B cell (primary cell): Measurements from ENCODE around the gene G6PC3. TPM values are rescaled to one million over a fixed set of nuclear protein-coding genes. Genes with fewer than 3 reads are reported as not detected.
A peak's percentile ranks its signal among the peaks of the same experiment; 100 is the strongest.

Experiments
- ATAC-seq: fragments of 200-7000 bp; cut with Tn5 transposase; one replicate; pipeline ENCODE4 v1.10.0; 2021; ENCODE audit warnings: low read depth, mild to moderate bottlenecking, moderate number of reproducible peaks, moderate library complexity
- CTCF ChIA-PET: fragments of 350-600 bp; sonication (Branson Sonifier 250); formaldehyde crosslinking; loops from one replicate; lab custom pipeline; 2021; ENCODE audit warnings: antibody characterized with exemption, inconsistent platforms; lab: Charles Lee
- POLR2A ChIA-PET: fragments of 350-600 bp; sonication (Branson Sonifier 250); formaldehyde crosslinking; loops from one replicate; lab custom pipeline; 2021; ENCODE audit warnings: antibody characterized with exemption; lab: Charles Lee
- DNase-seq: peaks from one replicate; pipeline ENCODE4 v3.0.0; 2013
- H2AFZ ChIP-seq: 2 replicates; pipeline ENCODE4 v1.6.1; 2012; ENCODE audit warnings: mild to moderate bottlenecking, low read depth, low read length; ENCODE audit not compliant: insufficient read depth, poor library complexity, severe bottlenecking
- H3K27ac ChIP-seq, 2 donors: 1 replicate in 1 of 2; 2 replicates in 1 of 2; pipeline ENCODE4 v1.5.1; 2012 to 2013; ENCODE audit warnings: low read length in 2 of 2, mild to moderate bottlenecking in 2 of 2, moderate library complexity in 1 of 2
- H3K27me3 ChIP-seq, 4 experiments: fragments of 200-600 bp in 1 of 4; sonication (generic) in 1 of 4; replicated peaks in 1 of 4; 1 replicate in 2 of 4; 2 replicates in 2 of 4; pipeline versions ENCODE4 v1.6.1 to v1.7.0; 2013 to 2016; ENCODE audit warnings: low read length in 3 of 4, mild to moderate bottlenecking in 2 of 4, mixed read lengths in 1 of 4, moderate library complexity in 1 of 4; ENCODE audit not compliant: insufficient read depth in 4 of 4, control insufficient read depth in 3 of 4; ENCODE audit errors: control extremely low read depth in 1 of 4
- H3K36me3 ChIP-seq, 2 experiments: replicated peaks in 1 of 2; 1 replicate in 1 of 2; 2 replicates in 1 of 2; pipeline versions ENCODE4 v1.6.1 to v1.7.1; 2013; ENCODE audit warnings: low read length in 1 of 2; ENCODE audit not compliant: insufficient read depth in 2 of 2, control insufficient read depth in 1 of 2; ENCODE audit errors: control extremely low read depth in 1 of 2, extremely low read depth in 1 of 2
- H3K4me1 ChIP-seq, 2 donors: fragments of 200-600 bp in 1 of 2; sonication (generic) in 1 of 2; 1 replicate in 1 of 2; 2 replicates in 1 of 2; pipeline versions ENCODE4 v1.5.1 to v1.6.1; 2013 to 2017; ENCODE audit warnings: low read length in 2 of 2; ENCODE audit not compliant: control insufficient read depth in 2 of 2, insufficient read depth in 2 of 2
- H3K4me2 ChIP-seq: replicated peaks from 2 replicates; pipeline ENCODE3; 2012; ENCODE audit warnings: mild to moderate bottlenecking, low read depth, low read length; ENCODE audit not compliant: poor library complexity, severe bottlenecking
- H3K4me3 ChIP-seq, 5 experiments: fragments of 200-600 bp in 1 of 5; sonication (generic) in 1 of 5; 1 replicate in 3 of 5; 2 replicates in 2 of 5; pipeline versions ENCODE4 v1.5.1 to v1.7.0; 2011 to 2016; ENCODE audit warnings: low read length in 4 of 5, mild to moderate bottlenecking in 4 of 5, low read depth in 2 of 5, control low read depth in 1 of 5, moderate library complexity in 1 of 5; ENCODE audit not compliant: insufficient read depth in 1 of 5; ENCODE audit errors: control extremely low read depth in 1 of 5, extremely low read depth in 1 of 5
- H3K79me2 ChIP-seq: fragments of 200-600 bp; sonication (generic); one replicate; pipeline ENCODE4 v1.6.0; 2016; ENCODE audit warnings: low read length; ENCODE audit not compliant: control insufficient read depth, insufficient read depth
- H3K9ac ChIP-seq: fragments of 200-600 bp; sonication (generic); 2 replicates; pipeline ENCODE4 v1.6.1; 2017; ENCODE audit warnings: mild to moderate bottlenecking, low read length, moderate library complexity
- H3K9me3 ChIP-seq, 3 donors: one replicate each; pipeline versions ENCODE4 v1.6.1 to v1.7.1; 2013; ENCODE audit warnings: low read length in 2 of 3; ENCODE audit not compliant: control insufficient read depth in 2 of 3, insufficient read depth in 1 of 3; ENCODE audit errors: control extremely low read depth in 1 of 3
- H4K20me1 ChIP-seq: 2 replicates; pipeline ENCODE4 v1.6.0; 2012; ENCODE audit warnings: mild to moderate bottlenecking, low read length; ENCODE audit not compliant: insufficient read depth, control insufficient read depth, poor library complexity, severe bottlenecking
- H3K27ac Mint-ChIP-seq: one replicate; pipeline ENCODE4 v1.8.0; 2021; ENCODE audit warnings: mixed read lengths
- H3K27me3 Mint-ChIP-seq: one replicate; pipeline ENCODE4 v1.8.0; 2021; ENCODE audit warnings: mixed read lengths
- H3K4me1 Mint-ChIP-seq: one replicate; pipeline ENCODE4 v1.8.0; 2021; ENCODE audit warnings: mixed read lengths
- H3K4me3 Mint-ChIP-seq: one replicate; pipeline ENCODE4 v1.8.0; 2021; ENCODE audit warnings: mixed read lengths
- H3K9me3 Mint-ChIP-seq: one replicate; pipeline ENCODE4 v1.8.0; 2022; ENCODE audit warnings: mixed read lengths; ENCODE audit not compliant: insufficient read depth
- EZH2 ChIP-seq: IDR thresholded peaks from 2 replicates; pipeline ENCODE4 v1.6.1; 2012; ENCODE audit warnings: borderline replicate concordance, low read depth, mild to moderate bottlenecking, moderate library complexity, low read length; ENCODE audit not compliant: insufficient read depth, poor library complexity, severe bottlenecking
- WGBS: methylation state at CpG from one replicate; pipeline ENCODE4 v1.1.5; 2013; ENCODE audit warnings: missing lambda C conversion rate; ENCODE audit not compliant: insufficient coverage; 5-methylcytosine and 5-hydroxymethylcytosine counted together
- intact Hi-C: fragments of 100-400 bp; cut with micrococcal nuclease; formaldehyde crosslinking; loops from one replicate; pipeline ENCODE4 v1.10.0; 2022
- polyA plus RNA-seq: library from polyadenylated mRNA; depleted of rRNA; stranded (reverse); fragments of >200 nt; gene quantifications from 2 replicates; pipeline ENCODE4 v1.2.3, GENCODE V29; 2012
- total RNA-seq, 2 donors: library from RNA; stranded (reverse); fragments of 120-200 nt in 1 of 2; gene quantifications; 1 replicate in 1 of 2; 2 replicates in 1 of 2; pipeline versions ENCODE4 v1.2.3 to v1.2.4, GENCODE V29; 2013 to 2022
- TF ChIP-seq, protein P1 (sequence below): fragments of 200-600 bp; IDR thresholded peaks from one replicate; pipeline ENCODE4 v1.8.0; 2022; ENCODE audit warnings: antibody characterized with exemption, mild to moderate bottlenecking

Gene G6PC3
- total and polyA plus RNA-seq, 2 donors (not counting 1 experiment from before 2014, with no cell fraction given): 24.3 to 28.5 TPM

DNA sequence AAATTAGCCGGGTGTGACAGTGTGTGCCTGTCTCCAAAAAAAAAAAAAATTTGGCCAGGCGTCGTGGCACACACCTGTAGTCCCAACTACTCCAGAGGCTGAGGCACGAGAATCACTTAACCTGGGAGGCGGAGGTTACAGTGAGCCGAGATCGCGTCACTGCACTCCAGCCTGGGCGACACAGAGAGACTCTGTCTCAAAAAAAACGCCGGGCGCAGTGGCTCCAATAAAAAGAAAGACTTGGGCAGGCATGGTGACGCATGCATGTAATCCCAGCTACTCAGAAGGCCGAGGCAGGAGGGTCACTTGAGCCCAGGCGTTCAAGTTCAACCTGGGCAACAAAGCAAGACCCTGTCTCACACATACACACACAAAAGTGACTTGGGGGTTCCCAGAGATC is 7.7 kb upstream of the G6PC3 start:
- no peak overlapping the region for H2AFZ ChIP-seq
- Mint-ChIP-seq H3K4me3 (no peak overlapping the region), H3K4me1 (peaks cover 43% of the 10 kb centered on the region), H3K27ac (no peak overlapping the region), H3K27me3 (no peaks in the 10 kb centered on the region), H3K9me3 (no peaks in the 10 kb centered on the region)
- intact Hi-C loops: no loop called here
- H3K4me3 ChIP-seq: no peak overlapping the region
- ATAC-seq: no peak
- H3K79me2 ChIP-seq: peaks cover 87% of the 10 kb centered on the region
- H3K27me3 ChIP-seq: no peaks in the 10 kb centered on the region
- no peak overlapping the region for H3K27ac ChIP-seq
- H3K9ac ChIP-seq: no peak overlapping the region
- no peak for DNase-seq
- H3K9me3 ChIP-seq: no peaks in the 10 kb centered on the region
- TF ChIP-seq EZH2: no peak
- TF ChIP-seq, protein P1, sequence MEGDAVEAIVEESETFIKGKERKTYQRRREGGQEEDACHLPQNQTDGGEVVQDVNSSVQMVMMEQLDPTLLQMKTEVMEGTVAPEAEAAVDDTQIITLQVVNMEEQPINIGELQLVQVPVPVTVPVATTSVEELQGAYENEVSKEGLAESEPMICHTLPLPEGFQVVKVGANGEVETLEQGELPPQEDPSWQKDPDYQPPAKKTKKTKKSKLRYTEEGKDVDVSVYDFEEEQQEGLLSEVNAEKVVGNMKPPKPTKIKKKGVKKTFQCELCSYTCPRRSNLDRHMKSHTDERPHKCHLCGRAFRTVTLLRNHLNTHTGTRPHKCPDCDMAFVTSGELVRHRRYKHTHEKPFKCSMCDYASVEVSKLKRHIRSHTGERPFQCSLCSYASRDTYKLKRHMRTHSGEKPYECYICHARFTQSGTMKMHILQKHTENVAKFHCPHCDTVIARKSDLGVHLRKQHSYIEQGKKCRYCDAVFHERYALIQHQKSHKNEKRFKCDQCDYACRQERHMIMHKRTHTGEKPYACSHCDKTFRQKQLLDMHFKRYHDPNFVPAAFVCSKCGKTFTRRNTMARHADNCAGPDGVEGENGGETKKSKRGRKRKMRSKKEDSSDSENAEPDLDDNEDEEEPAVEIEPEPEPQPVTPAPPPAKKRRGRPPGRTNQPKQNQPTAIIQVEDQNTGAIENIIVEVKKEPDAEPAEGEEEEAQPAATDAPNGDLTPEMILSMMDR: no peak
- H3K4me1 ChIP-seq: peaks cover 14 to 16% of the 10 kb centered on the region in 2 donors
- H4K20me1 ChIP-seq: peaks cover 2% of the 10 kb centered on the region
- H3K36me3 ChIP-seq: peaks cover 2 to 38% of the 10 kb centered on the region in 2 experiments
- 99% methylated on average over 15 of the region's 15 CpGs for WGBS
- H3K4me2 ChIP-seq: no peak overlapping the region
- CTCF ChIA-PET: no interaction called here
- POLR2A ChIA-PET: no interaction called here

DNA sequence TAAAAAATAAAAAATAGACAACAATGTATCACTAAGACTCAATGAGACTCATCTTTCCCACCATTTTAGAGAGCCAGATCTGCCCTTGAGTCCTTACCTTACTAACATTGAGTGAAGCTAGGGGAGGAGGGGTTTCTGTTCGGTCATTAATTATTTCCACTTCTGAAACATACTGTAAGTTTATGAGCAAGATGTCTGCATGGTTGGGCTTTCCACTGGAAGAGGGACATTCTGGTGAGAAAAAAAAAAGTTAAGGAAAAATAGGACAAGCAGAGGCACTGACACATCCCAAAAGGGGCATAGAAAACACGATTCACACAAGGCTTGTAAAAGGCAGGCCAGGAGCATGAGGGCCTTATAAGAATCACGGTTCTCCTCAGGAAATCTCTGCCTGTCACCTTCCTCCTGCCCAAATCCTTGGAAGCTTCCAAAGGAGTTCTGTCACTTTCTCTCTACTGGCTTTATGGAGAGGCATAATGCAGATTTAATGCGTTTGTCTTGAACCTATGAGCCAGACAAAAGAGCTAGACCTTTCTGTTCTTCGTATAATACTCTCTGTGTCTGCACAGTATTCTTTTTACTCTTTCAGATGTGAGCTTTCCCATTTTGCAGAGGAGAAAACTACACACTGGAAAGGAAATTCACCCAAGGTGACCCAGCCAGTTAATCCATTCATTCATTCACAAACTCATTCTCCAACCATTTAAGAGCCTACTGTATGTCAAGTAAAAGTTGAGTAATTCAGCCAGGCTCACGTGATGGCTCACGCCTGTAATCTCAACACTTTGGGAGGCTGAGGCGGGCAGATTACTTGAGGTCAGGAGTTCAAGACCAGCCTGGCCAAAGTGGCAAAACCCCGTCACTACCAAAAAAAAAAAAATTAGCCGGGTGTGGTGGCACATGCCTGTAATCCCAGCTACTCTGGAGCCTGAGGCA is 6.6 kb upstream of the G6PC3 start:
- Histone ChIP-seq H4K20me1 (no peaks in the 10 kb centered on the region), H3K4me2 (no peak overlapping the region), H3K27ac (no peak overlapping the region), H3K4me3 (no peak overlapping the region), H3K27me3 (no peaks in the 10 kb centered on the region), H3K4me1 (peaks cover 14 to 16% of the 10 kb centered on the region in 2 donors), H3K9me3 (no peaks in the 10 kb centered on the region), H3K79me2 (peaks cover 85% of the 10 kb centered on the region), H3K9ac (no peak overlapping the region), H3K36me3 (peaks cover 2 to 31% of the 10 kb centered on the region in 2 experiments), H2AFZ (no peak overlapping the region)
- DNase-seq: no peak
- TF ChIP-seq, protein P1: no peak
- TF ChIP-seq EZH2: no peak
- ChIA-PET CTCF (interaction anchor here (0.7 kb wide), 2 partner anchors 13 to 95 kb away, joined by 3 read pairs; no protein-coding TSS in a partner anchor), POLR2A (interaction anchor here (0.7 kb wide), 1 partner anchor 703 kb away, joined by 4 read pairs; no protein-coding TSS in a partner anchor)
- Mint-ChIP-seq H3K27me3 (no peaks in the 10 kb centered on the region), H3K9me3 (no peaks in the 10 kb centered on the region), H3K4me3 (peak overlapping the region; percentile 13), H3K4me1 (peaks cover 41% of the 10 kb centered on the region), H3K27ac (no peak overlapping the region)
- intact Hi-C loops: no loop called here
- WGBS: over 99% methylated on average over 8 of the region's 10 CpGs
- ATAC-seq: no peak
